Activated naive CD4-positive, alpha-beta T cell (primary cell): ENCODE results near the gene UBE2L3.
"Not testable (repeated sequence)": the region's sequence is repeated elsewhere in the genome, so short reads cannot be mapped to it uniquely, and the experiment has no call there.

Experiments used
- DNase-seq, 4 experiments: peaks; one replicate each; lab custom pipeline; 2025; lab: John Stamatoyannopoulos, UW

The UBE2L3 gene

DNA sequence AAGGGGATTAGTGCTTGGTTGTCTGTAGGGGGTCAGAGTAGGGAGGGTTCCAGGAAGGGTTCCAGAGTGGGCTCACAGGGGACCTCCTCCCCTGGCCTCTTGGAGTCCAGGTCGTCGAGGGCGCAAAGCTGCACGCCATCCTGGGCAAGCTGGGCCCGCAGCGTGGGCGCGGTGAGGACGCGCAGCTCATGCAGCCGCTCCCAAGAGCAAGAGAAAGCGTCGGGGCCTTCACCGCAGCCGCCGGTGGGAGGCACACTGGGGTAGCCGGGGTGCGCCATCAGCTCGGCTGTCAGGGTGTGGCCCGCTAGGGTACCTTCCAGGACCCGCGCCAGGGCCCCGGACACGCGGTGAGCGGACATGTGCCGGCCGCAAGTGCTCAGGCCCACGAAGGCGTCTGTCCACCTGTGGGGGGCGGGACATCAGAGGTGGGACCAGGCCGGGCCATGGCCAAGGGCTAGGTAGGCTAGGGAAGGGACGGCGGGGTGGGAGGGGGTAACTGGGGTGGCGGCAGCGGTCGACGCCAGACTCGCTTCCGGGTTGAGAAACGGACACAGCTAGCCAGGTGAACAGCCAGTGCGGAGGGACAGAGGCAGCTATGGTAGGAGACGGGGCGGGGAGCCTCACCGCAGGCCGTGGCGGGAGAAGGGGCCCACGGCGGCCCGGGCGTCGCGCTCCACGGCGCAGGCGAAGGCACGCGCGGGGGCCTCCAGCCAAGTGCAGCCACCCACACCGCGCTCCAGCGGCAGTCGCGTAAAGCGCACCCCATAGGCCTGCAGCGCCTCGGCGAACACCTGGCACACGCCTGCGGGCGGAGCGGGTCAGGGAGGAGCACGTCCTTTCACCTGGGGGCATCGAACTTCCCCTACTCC, 61.1 kb downstream of the UBE2L3 start:
- DNase-seq: no peak

- DNase-seq: peak; percentile 81 to 95 (median 91)
These were observed 62.0 kb downstream of the UBE2L3 start, which contains the start of gene YDJC for GRCh38 chr22:21629255-21630149. YDJC (minus strand) TSS chr22:21630022; CDS start chr22:21630014, 8 bp downstream.

GRCh38 chr22:21631025-21631424, 63.5 kb downstream of the UBE2L3 start:
- no peak for DNase-seq

DNA sequence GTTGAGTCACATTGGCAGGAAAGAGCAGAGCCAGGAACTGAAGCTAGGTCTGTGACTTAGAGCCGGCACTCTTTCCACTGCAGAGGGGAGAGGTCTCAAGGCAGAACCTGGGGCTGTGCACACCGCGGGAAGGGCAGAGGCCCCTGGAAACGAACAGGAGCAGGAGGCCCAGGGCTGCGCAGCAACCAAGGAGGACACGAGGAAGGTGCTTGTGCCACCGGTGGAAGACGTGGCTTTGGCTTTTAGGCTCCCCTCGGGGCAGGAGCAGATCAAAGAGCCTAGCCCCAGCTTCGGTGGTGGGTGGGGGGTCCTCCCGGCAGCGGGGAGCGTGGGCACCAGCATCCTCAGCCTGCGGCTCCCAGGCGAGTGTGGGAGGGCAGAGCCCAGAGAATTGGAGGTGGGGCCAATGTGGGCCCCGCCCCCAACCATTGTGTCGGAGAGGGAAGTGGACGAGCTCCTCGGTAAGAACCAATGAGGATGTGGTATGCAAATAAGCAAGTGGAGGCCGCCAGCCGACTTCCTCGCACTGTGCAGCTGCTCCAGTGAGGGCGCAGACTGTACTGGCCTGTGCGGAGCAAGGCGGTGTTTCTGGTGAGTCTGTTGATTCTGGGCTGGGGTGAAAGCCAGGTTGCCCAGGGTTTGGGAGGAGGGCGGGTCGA, 64.9 kb downstream of the UBE2L3 start, which contains the start of gene CCDC116:
Gene CCDC116 (plus strand): TSS at position 524 of the 659 bp plus-strand sequence. CDS start 422 bp downstream, outside the sequence.
- peak in 1 of 4 experiments; percentile 35 for DNase-seq

GRCh38 chr22:21632931-21633330, 65.4 kb downstream of the UBE2L3 start:
- DNase-seq: no peak

DNA sequence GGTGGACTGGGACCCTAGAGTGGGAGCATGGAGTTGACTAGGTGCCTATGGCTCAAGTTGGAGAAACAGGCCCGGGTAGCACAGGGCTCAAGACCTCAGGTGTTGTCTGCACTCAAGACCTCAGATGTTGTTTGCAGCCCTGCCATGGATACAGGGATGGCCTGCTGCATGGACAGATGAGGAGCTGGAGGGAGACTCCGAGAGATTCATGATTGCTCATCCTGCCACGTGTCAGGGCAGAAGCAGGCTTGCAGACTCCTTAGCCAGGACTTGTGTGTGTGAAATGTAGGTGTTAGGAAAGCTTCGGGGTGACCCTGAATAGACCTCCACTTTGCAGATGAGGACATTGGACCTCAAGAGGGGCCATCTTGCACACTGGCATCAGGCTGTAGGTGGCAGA, 66.0 kb downstream of the UBE2L3 start:
- DNase-seq: no peak

- DNase-seq: no peak
These were observed 66.6 kb downstream of the UBE2L3 start for GRCh38 chr22:21634081-21634480.

DNA sequence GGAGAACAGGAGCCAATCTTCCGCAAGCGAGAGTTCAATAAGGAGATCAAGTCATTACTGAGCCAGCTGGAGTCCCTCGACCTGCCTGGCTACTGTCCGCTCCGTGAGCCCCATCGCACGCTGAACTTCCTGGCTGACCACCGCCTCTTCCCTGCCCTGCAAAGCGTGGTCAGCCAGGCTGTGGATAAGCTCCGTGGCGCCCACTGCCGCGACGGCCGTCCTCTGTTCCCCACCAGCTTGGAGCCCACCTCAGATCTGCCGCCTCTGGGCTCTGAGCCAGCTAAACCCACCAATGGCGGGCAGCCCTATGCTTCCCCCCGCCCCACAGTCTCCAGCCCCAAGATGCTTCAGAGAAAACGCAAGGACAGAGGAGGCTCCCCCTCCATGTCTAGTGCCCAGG, 67.3 kb downstream of the UBE2L3 start:
- DNase-seq: no peak

DNA sequence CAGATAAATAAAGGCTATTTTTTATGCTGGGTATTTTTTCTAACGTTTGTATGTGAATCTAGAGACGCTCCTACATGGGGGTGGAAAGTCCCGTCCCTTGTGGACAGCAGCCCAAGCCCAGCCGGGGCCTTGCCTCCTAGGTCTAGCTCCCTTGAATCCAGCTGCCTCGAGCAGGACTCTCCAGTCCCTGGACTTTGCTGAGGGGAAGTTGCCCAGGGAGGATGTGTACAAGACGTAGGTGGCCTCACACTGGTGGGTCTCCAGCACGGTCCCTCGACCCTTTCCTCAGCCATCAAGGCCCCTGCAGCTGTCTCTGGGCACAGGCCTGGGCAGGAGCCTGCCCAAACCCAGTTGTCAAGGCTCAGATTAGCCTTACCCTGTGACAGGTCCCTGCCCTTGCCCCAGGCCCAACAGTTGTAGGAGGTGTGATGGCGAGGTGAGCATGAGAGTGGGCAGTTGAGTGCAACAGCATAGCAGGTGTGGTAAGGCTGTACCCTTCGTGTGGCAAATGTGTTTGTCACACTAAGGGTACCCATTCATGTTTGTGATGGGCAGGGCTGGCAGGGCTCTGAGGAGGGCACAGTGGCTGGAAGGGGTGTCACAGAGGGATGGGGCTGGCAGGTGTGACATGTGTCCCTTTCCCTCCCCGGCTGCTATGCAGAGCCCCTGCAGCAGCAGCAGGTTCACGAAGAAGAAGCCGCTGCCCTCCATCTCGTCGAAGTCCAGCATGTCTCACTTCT, 68.4 kb downstream of the UBE2L3 start:
- no peak for DNase-seq

GRCh38 chr22:21636629-21637218, 69.2 kb downstream of the UBE2L3 start:
- no peak for DNase-seq

GRCh38 chr22:21637450-21637849, 69.9 kb downstream of the UBE2L3 start:
- DNase-seq: not testable (repeated sequence)

DNA sequence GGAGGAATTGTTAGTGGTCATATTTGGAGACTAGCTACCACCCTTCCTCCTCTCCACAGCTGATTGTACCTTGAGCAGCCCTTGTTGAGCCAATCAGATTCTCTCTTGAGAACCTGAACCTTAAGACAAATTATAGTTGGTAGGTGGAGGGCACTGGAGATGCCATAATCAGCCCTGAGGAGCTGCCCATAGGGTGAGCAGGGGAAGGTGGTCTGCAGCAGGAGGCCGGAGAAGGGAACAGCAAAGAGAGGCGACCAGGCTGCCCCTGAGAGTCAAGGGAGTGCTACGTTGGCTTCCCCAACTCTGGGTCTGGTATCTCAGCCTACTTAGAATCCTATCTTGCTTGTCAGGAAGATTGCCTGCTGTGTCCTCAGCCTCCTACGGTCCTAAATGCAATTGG, 71.8 kb downstream of the UBE2L3 start:
- no peak for DNase-seq

DNA sequence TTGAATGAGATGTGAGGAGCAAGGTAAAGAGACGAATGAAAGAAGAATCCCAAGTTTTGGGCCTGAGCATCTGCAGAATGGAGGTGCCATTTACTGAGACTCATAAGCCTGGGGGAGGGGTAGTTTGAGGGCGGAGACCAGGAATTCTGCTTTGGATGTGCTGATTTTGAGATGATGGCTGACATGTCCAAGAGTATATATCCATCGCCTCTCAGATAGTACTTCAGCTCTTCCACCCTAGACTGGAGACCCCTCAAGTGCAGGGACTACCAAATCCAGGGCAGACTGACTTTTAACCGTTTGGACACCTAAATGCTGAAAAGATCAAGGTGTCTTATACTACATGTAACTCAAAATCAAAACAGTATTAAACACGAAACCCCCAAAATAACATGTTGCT, 73.3 kb downstream of the UBE2L3 start:
- no peak for DNase-seq

- no peak for DNase-seq
These were observed 73.9 kb downstream of the UBE2L3 start for GRCh38 chr22:21641417-21641788.

DNA sequence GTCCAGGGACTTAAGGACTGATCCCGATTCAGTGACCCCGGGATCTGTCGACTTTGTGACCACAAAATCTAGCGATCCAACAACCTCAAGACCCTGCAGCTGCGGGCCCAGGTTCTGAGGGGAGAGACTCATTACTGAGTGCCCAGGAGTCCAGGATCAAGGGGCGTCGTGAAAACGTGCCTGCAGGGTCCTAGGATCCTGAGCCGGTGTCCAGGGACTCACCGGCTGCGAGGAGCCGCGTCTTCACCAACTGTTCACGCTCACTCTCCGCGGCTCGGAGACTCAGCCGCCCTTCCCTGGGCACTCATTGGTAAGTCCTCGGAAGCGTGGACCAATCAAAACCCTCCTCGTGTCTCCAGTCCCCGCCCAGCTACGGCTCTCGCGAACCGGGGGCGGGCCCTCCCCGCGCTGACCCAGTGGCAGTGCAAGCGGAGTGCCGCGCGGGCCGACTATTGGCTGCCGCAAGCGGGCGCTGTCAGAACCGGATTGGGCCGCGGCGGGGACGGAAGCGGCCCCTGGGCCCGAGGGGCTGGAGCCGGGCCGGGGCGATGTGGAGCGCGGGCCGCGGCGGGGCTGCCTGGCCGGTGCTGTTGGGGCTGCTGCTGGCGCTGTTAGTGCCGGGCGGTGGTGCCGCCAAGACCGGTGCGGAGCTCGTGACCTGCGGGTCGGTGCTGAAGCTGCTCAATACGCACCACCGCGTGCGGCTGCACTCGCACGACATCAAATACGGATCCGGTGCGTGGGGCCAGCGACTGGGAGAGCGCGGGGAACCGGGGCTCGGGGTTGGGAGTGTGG, 74.5 kb downstream of the UBE2L3 start, which contains the start of gene SDF2L1:
Gene SDF2L1 (plus strand): TSS at position 514 of the 795 bp plus-strand sequence. CDS start 35 bp downstream, at position 549.
- peak; percentile 93 to 98 (median 96) for DNase-seq

- peak in 2 of 4 experiments; percentile 37 to 44 for DNase-seq
These were observed 75.3 kb downstream of the UBE2L3 start for GRCh38 chr22:21642584-21643448.

DNA sequence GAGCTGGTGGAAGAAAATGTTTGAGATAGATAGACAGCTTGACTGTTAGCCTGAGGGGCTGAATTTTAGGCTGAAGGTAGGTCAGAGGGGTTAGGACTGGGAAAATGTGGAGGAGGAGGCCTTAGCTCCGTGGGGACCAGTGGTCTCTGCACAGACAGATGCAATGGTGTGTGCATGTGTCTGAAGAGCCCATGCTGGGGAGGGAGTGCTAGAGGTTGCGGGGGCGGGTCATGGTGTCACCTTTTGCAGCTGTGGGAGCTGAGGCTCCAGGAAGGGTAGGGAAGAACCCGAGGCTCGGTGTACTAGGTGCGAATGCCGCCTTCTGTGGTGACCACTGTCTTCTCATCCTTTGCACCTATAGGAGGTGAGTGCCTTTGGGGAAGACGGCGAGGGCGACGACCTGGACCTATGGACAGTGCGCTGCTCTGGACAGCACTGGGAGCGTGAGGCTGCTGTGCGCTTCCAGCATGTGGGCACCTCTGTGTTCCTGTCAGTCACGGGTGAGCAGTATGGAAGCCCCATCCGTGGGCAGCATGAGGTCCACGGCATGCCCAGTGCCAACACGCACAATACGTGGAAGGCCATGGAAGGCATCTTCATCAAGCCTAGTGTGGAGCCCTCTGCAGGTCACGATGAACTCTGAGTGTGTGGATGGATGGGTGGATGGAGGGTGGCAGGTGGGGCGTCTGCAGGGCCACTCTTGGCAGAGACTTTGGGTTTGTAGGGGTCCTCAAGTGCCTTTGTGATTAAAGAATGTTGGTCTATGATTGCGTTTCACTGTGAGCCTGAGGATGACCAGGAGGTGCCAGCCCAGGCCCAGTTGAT, 76.2 kb downstream of the UBE2L3 start:
- no peak for DNase-seq

GRCh38 chr22:21645513-21645912, 78.0 kb downstream of the UBE2L3 start:
- not testable (repeated sequence) for DNase-seq
